ENCODE results near the gene NR3C1.
A peak's percentile ranks its signal among the peaks of the same experiment; 100 is the strongest.

Gene NR3C1

GRCh38 chr5:143238620-143239019, 164.9 kb downstream of the NR3C1 start:
- POLR2A ChIA-PET, result no interaction called here
- TF ChIP-seq CTCF (IDR thresholded peaks at IDR 0.05; ENCODE audit: insufficient read depth, low read length, missing control alignments), result no peak
- no peak overlapping the region for H3K4me3 ChIP-seq (ENCODE audit: low read depth, low read length)
- CTCF ChIA-PET, result interaction anchor here (0.9 kb wide), 1 partner anchor 14 kb away, joined by 3 read pairs; no protein-coding TSS in a partner anchor
- DNase-seq (ENCODE audit: low read depth, low spot score), result no peak

- POLR2A ChIA-PET, result no interaction called here
- H3K4me3 ChIP-seq (ENCODE audit: low read depth, low read length), result no peak overlapping the region
- no peak for TF ChIP-seq CTCF (IDR thresholded peaks at IDR 0.05; ENCODE audit: insufficient read depth, low read length, missing control alignments)
- CTCF ChIA-PET, result no interaction called here
- no peak for DNase-seq (ENCODE audit: low read depth, low spot score)
Observed at GRCh38 chr5:143237664-143238063, 165.8 kb downstream of the NR3C1 start.

- ChIA-PET CTCF (no interaction called here), POLR2A (no interaction called here)
- no peak for DNase-seq (ENCODE audit: low read depth, low spot score)
- TF ChIP-seq CTCF (IDR thresholded peaks at IDR 0.05; ENCODE audit: insufficient read depth, low read length, missing control alignments), result no peak
- H3K4me3 ChIP-seq (ENCODE audit: low read depth, low read length), result no peak overlapping the region
Observed at GRCh38 chr5:143236682-143237081, 166.8 kb downstream of the NR3C1 start.

- TF ChIP-seq CTCF (IDR thresholded peaks at IDR 0.05; ENCODE audit: insufficient read depth, low read length, missing control alignments), result no peak
- peak; percentile 70 for DNase-seq (ENCODE audit: low read depth, low spot score)
- ChIA-PET CTCF (no interaction called here), POLR2A (no interaction called here)
- H3K4me3 ChIP-seq (ENCODE audit: low read depth, low read length), result no peak overlapping the region
Observed at GRCh38 chr5:143235423-143235822, 168.1 kb downstream of the NR3C1 start.

GRCh38 chr5:143234162-143234842, 169.2 kb downstream of the NR3C1 start:
- ChIA-PET POLR2A (no interaction called here), CTCF (interaction anchor here (1.4 kb wide), 2 partner anchors 9 to 313 kb away, joined by 3 read pairs; no protein-coding TSS in a partner anchor)
- TF ChIP-seq CTCF (IDR thresholded peaks at IDR 0.05; ENCODE audit: insufficient read depth, low read length, missing control alignments), result no peak
- no peak for DNase-seq (ENCODE audit: low read depth, low spot score)
- no peak overlapping the region for H3K4me3 ChIP-seq (ENCODE audit: low read depth, low read length)

GRCh38 chr5:143233031-143233430, 170.5 kb downstream of the NR3C1 start:
- DNase-seq (ENCODE audit: low read depth, low spot score), result no peak
- no peak for TF ChIP-seq CTCF (IDR thresholded peaks at IDR 0.05; ENCODE audit: insufficient read depth, low read length, missing control alignments)
- CTCF ChIA-PET, result interaction anchor here (1.0 kb wide), 1 partner anchor 9 kb away, joined by 3 read pairs; no protein-coding TSS in a partner anchor
- POLR2A ChIA-PET, result interaction anchor here (1.4 kb wide), 1 partner anchor 11 kb away, joined by 7 read pairs; no protein-coding TSS in a partner anchor
- H3K4me3 ChIP-seq (ENCODE audit: low read depth, low read length), result no peak overlapping the region

Measured in AG04449 (cell line).